ENCODE data around the gene SBSN.

The SBSN gene

DNA sequence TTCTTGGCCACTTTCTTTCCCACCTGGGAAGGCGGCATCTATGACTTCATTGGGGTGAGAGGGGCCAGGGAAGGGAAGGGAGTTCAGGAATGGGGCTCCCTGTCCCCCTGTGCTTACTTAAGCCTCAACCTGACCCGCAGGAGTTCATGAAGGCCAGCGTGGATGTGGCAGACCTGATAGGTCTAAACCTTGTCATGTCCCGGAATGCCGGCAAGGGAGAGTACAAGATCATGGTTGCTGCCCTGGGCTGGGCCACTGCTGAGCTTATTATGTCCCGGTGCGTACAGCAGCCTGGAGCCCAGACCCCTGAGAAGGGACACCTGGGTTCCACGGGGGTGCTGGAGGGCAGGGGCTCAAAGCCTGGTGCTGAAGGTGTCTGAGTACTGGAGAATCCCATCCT, 18.4 kb upstream of the SBSN start:
- H3K4me3 ChIP-seq (replicated peaks; ENCODE audit: low read depth, low read length) = peak overlapping the region; percentile 96
- TF ChIP-seq, protein P1, sequence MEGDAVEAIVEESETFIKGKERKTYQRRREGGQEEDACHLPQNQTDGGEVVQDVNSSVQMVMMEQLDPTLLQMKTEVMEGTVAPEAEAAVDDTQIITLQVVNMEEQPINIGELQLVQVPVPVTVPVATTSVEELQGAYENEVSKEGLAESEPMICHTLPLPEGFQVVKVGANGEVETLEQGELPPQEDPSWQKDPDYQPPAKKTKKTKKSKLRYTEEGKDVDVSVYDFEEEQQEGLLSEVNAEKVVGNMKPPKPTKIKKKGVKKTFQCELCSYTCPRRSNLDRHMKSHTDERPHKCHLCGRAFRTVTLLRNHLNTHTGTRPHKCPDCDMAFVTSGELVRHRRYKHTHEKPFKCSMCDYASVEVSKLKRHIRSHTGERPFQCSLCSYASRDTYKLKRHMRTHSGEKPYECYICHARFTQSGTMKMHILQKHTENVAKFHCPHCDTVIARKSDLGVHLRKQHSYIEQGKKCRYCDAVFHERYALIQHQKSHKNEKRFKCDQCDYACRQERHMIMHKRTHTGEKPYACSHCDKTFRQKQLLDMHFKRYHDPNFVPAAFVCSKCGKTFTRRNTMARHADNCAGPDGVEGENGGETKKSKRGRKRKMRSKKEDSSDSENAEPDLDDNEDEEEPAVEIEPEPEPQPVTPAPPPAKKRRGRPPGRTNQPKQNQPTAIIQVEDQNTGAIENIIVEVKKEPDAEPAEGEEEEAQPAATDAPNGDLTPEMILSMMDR (IDR thresholded peaks at IDR 0.05; ENCODE audit: low read depth, low read length, missing control alignments) = no peak
- no peak for DNase-seq (ENCODE audit: extremely low read depth, low read depth)

DNA sequence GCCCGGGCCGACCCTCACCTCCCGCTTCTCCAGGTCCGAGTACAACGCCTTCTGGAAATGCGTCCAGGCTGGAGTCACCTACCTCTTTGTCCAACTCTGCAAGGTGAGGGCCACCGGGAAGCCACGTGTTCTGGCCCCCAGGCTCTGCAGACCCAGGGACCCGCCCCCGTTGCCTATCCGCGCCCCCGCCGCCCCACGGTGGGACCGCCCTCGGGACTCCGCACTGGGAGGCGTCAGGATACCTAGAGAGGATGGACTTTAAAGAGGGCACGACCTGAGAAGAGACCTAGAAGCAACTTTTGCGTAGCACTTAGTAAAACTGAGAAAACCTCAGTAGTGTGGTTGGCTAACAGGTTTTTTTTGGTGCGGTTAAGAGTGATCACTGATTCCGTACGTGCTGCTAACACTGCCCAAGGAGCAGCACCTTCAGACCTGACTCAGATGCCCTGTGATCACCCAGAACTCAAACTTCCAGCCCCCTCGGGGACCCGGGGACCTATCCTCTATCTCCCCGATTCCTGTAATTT, 17.8 kb upstream of the SBSN start:
- TF ChIP-seq, protein P1 (IDR thresholded peaks at IDR 0.05; ENCODE audit: low read depth, low read length, missing control alignments) = no peak
- no peak for DNase-seq (ENCODE audit: extremely low read depth, low read depth)
- H3K4me3 ChIP-seq (replicated peaks; ENCODE audit: low read depth, low read length) = peak overlapping the region; percentile 96

DNA sequence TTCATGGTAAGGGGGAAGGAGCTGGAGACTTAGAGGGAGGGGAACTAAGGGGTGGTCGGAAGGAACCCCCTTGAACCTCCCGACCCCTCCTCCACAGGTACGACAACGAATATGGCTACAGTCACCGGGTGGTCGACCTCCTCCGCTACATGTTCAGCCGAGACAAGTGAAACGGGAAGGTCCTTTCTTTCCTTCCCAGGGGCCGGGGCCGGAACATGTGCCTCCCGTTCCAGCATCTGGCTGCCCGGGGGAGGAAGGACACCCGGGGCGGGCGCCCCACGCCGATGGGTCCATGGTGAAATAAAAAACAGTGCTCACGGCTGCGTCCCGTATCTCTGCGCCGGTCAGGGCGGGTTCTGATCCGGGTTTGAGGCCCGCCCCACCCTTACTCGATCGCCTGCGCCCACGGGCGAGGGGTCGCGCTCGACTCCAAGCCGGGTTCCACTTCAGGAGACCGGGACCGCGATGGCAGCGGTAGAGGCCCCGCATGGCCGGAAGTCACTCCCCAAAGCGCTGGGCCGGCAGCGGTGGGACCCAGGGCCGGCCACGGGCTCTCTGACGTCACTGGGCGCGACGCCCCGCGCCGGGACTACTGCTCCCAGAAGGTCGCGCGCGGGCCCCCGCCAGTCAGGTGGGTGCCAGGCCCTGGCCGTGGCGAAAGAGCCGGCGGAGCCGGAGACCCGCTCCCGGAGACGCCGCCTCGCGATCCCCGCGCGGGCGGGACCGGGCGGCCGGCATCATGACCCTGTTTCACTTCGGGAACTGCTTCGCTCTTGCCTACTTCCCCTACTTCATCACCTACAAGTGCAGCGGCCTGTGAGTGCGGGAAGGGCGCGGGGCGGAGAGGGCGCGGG, 17.1 kb upstream of the SBSN start, which contains the start of gene TMEM147:
TSS of gene TMEM147 (plus strand) at position 626 of the 854 bp plus-strand sequence. CDS start at position 740, 114 bp downstream.
- TF ChIP-seq, protein P1 (IDR thresholded peaks at IDR 0.05; ENCODE audit: low read depth, low read length, missing control alignments) = no peak
- peak within 1 kb of the TSS; percentile 96 for H3K4me3 ChIP-seq (replicated peaks; ENCODE audit: low read depth, low read length)
- peak; percentile 38 for DNase-seq (ENCODE audit: extremely low read depth, low read depth)

DNA sequence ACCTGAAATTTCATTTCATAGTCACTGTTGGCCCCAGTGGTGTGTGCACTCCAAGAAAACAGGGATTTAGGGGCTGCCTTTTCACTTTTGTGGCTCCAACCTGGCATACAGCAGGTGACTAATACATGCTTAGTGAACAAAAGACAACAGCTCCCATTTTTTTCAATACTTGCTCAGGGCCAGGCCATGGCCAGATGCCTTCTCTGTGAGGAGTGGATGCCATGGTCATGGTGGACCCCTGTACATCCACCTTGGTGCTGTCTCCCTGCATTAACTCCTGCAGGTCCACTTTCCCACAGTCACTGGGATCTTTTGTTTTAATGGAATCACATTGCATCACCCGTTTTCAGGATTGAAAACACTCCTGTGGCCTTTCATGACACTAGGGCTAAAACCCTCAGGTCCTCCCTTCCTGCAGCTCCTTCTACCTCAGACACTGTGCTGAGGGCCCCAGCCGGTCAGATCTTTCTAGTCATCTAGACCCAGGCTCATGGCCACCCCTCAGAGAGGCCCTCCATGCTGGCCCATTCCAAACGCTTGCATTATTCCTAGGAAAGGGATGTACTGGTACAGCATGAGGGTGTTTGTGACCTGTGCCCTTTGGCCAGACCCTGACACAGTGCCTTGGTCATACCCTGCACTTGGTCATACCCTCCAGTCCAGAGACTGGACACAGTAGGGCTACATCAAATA, 16.1 kb upstream of the SBSN start:
- TF ChIP-seq, protein P1 (IDR thresholded peaks at IDR 0.05; ENCODE audit: low read depth, low read length, missing control alignments) = no peak

DNA sequence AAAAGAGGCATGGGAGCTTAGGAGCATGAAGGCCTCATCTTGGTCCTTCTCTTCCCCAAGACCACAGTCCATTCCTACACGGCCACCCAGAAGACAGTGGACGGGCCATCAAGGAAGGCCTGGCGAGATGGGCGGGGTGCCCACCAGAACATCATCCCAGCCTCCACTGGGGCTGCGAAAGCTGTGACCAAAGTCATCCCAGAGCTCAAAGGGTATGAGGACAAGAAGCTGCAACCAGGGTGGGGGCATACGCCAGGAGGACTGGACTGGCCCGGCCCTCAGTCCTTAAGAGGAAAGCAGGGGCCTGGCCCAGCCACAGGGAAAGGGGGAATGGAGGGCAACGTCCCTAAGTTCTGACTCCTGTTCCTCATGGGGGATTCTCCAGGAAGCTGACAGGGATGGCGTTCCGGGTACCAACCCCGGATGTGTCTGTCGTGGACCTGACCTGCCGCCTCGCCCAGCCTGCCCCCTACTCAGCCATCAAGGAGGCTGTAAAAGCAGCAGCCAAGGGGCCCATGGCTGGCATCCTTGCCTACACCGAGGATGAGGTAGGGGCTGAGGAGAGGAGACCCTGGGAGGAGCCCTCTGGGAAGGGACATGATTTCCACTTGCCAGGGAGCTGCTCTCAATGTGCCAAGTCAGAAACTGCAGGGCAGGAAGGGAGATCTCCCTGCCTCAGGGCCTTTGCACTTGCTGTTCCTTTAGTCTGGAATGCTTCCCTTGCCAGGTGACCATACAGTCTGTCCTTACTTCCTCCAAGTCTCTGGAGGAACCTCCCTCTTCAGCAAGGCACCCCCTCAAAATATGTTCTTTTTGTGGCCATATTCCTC, 15.4 kb upstream of the SBSN start:
- DNase-seq (ENCODE audit: extremely low read depth, low read depth) = no peak
- H3K4me3 ChIP-seq (replicated peaks; ENCODE audit: low read depth, low read length) = peak overlapping the region; percentile 96
- TF ChIP-seq, protein P1 (IDR thresholded peaks at IDR 0.05; ENCODE audit: low read depth, low read length, missing control alignments) = no peak

More for the DNA sequence above, 16.1 kb upstream of the SBSN start:
- no peak for DNase-seq (ENCODE audit: extremely low read depth, low read depth)
- peak overlapping the region; percentile 96 for H3K4me3 ChIP-seq (replicated peaks; ENCODE audit: low read depth, low read length)

DNA sequence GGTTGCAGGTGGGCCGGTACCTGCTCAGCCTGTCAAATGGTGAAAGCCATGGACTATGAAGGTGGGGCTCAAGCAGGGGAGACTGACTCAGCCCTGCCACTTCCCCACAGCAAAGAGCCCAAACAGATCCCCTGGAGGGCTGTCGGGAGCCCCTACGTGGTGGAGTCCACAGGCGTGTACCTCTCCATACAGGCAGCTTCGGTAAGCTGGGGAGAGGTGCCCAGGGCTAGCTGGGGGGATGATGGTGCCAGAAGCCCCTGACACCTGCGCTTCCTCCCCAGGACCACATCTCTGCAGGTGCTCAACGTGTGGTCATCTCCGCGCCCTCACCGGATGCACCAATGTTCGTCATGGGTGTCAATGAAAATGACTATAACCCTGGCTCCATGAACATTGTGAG, 14.1 kb upstream of the SBSN start:
- no peak overlapping the region for H3K4me3 ChIP-seq (replicated peaks; ENCODE audit: low read depth, low read length)
- TF ChIP-seq, protein P1 (IDR thresholded peaks at IDR 0.05; ENCODE audit: low read depth, low read length, missing control alignments) = no peak
- DNase-seq (ENCODE audit: extremely low read depth, low read depth) = no peak
